HUES48 (cell line): Measurements from ENCODE around the gene TGFB1.

ENCODE experiments used
- H3K27ac ChIP-seq: one replicate; pipeline ENCODE4 v1.7.0; 2013; ENCODE audit warnings: low read depth, low read length, inconsistent platforms
- H3K27me3 ChIP-seq: 2 replicates; pipeline ENCODE4 v1.6.1; 2013; ENCODE audit warnings: mild to moderate bottlenecking, low read length; ENCODE audit not compliant: control insufficient read depth, insufficient read depth
- H3K36me3 ChIP-seq: 2 replicates; pipeline ENCODE4 v1.6.1; 2013; ENCODE audit warnings: low read length; ENCODE audit not compliant: control insufficient read depth, insufficient read depth
- H3K4me1 ChIP-seq: 2 replicates; pipeline ENCODE4 v1.6.1; 2013; ENCODE audit warnings: mild to moderate bottlenecking, low read length; ENCODE audit not compliant: control insufficient read depth, insufficient read depth
- H3K4me3 ChIP-seq: 2 replicates; pipeline ENCODE4 v1.5.1; 2013; ENCODE audit warnings: mild to moderate bottlenecking, low read depth, low read length
- H3K9ac ChIP-seq: 2 replicates; pipeline ENCODE4 v1.6.1; 2013; ENCODE audit warnings: mild to moderate bottlenecking, low read depth, low read length, moderate library complexity
- H3K9me3 ChIP-seq: 2 replicates; pipeline ENCODE4 v1.6.1; 2013; ENCODE audit warnings: low read length; ENCODE audit not compliant: control insufficient read depth, insufficient read depth

Gene TGFB1

DNA sequence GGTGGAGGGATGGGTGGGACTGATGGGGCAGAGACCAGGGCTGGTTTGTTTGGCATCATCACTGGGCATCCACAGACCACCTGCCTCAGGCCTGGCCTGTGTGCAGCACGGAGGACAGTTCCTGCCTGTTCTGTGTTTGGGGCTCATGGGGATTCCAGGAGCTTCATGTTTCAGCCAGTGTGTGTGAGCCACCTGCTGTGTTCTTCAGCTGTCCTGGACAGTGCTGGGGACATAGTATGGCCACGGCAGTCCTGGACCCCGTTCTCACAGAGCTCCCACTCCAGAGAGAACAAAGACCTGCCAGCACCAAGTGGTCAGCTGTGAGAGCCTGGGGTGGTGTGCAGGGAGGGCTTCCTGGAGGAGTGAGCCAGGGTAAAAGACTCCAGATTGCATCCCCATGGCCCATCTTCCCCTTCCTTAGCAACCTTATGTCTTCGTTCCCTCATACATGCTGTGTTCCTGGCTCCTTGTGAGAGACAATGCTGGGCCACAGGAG lies 45.7 kb downstream of the TGFB1 start:
- no peaks in the 10 kb centered on the region for H3K27me3 ChIP-seq
- H3K4me3 ChIP-seq, result no peak overlapping the region
- H3K9ac ChIP-seq, result no peak overlapping the region
- H3K4me1 ChIP-seq, result peaks cover 7% of the 10 kb centered on the region
- peak overlapping the region; percentile 52 for H3K27ac ChIP-seq
- no peaks in the 10 kb centered on the region for H3K9me3 ChIP-seq
- H3K36me3 ChIP-seq, result peaks cover 58% of the 10 kb centered on the region

DNA sequence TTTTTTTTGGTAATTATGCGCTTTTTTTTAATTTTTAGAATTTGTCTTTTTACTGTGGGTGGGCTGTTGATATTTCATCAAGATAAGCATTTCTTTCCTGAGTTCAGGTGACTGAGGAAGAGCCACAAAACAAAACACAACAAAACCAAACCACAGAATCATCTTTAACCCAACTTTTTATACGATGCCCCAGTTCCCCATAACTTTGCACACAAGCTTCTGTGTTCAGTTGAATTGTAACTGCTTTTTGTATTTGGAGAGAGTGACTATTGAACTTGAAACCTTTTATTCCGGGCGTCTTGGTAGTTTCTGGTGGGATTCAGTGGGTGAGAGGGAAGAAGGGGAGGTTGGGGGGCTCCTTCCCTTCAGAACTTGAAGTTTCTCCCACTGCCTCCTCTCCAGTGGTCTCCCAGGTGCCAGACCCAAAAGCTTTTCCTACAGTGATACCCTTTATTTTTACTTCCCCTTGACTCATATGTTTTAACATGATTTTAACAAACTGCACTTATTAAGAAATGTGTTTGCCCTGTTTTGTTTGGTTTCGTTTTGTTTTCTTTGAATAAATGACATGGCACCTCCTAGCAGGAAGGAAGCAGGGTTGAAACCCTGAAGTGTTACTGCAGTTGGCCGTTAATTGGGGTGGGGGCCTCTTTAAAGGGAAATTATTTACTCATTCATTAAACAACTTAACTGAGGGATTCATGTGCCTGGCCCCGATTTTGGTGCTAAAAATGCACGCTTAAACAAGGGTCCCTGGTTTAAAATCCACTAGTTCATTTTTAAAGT lies 46.4 kb downstream of the TGFB1 start:
- Histone ChIP-seq H3K27ac (peak overlapping the region; percentile 52), H3K9ac (no peak overlapping the region), H3K4me3 (no peak overlapping the region), H3K36me3 (peaks cover 59% of the 10 kb centered on the region), H3K27me3 (no peaks in the 10 kb centered on the region), H3K4me1 (peaks cover 7% of the 10 kb centered on the region), H3K9me3 (no peaks in the 10 kb centered on the region)

DNA sequence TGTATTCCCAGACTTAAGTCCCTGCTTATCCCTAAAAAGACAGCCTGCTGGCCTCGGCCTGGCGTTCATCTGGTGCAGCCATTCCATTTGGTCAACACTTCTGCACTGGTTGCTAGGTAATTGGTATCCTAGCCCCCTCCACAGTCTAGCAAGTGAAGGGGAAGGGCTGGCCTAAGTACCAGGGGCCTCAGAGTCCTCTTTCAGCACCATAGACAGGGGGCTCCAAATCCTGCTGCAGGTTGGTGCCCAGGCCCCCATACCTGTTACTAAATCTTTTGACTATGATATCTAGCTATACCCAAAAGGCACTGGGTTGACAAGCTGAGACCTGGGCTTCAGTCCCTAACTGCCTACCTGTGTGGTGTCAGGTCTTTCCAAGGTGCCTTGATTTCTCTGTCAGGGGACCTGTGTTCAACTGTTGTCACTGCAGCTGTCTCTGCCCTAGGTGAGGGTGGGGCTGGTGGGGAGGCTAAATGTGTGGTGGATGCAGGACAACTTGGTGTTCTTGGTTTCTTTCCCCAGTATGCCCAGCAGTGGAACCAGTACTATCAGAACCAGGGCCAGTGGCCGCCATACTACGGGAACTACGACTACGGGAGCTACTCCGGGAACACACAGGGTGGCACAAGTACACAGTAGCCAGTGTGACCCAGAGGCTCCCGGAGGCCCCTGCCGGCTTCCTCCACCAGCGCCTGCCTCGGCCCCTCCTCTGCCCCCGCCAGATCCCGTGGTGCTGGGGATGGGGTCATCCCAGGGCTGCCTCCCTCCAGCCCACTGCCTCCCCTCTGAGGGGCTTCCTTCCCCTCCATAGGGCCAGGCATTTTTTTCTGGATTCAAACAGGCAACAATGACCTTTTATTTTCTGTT lies 47.6 kb downstream of the TGFB1 start:
- Histone ChIP-seq H3K9me3 (no peaks in the 10 kb centered on the region), H3K4me1 (peaks cover 7% of the 10 kb centered on the region), H3K27ac (no peak overlapping the region), H3K9ac (no peak overlapping the region), H3K4me3 (no peak overlapping the region), H3K36me3 (peaks cover 69% of the 10 kb centered on the region), H3K27me3 (no peaks in the 10 kb centered on the region)

DNA sequence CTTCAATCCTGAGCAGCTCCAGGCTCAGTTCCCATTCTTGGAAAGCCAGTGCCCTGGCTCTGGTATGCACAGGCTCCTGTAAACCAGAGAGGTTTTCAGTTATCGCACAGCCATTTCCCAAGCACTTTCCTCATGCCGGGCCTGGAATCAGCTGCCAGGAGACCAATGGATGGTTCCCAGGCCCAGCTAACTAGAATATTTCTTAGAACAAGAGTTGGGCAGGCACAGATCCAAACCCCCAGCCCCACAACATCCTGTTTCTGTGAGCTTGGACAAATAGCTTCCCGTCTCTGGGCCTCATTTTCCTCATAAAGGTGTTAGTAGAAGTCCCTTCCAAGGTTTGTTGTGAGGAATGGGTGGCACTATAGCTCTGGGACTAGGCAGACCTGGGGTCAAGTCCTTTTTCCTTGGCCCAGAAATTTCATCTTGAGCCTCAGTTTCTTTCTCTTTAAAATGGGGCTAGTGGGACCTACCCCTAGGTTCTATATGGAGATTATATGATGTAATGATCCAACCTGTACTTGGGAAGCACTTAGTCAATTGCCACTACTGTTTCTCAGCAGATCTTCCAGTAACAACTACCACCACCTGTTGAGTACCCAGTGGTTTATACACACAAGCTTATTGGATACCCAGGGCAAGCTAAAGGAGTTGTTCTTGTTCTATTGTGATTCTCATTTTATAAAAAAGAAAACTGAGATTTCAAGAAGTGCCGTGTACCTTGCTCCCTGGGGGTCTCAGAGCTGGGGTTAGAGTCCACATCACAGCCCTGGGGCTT lies 48.8 kb downstream of the TGFB1 start:
- no peak overlapping the region for H3K27ac ChIP-seq

DNA sequence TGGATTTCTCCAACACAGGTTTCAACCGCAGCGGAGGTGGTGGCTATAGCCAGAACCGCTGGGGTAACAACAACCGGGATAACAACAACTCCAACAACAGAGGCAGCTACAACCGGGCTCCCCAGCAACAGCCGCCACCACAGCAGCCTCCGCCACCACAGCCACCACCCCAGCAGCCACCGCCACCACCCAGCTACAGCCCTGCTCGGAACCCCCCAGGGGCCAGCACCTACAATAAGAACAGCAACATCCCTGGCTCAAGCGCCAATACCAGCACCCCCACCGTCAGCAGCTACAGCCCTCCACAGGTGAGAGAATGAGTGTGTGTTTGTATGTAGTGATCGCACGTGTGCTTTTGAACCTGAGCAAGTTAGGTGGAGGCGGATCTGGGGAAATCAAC lies 49.8 kb downstream of the TGFB1 start:
- Histone ChIP-seq H3K9ac (no peak overlapping the region), H3K27me3 (no peaks in the 10 kb centered on the region), H3K4me3 (no peak overlapping the region), H3K9me3 (no peaks in the 10 kb centered on the region), H3K4me1 (peaks cover 7% of the 10 kb centered on the region), H3K36me3 (peaks cover 91% of the 10 kb centered on the region), H3K27ac (no peak overlapping the region)

More for the DNA sequence above, 48.8 kb downstream of the TGFB1 start:
- Histone ChIP-seq H3K27me3 (no peaks in the 10 kb centered on the region), H3K4me1 (peaks cover 7% of the 10 kb centered on the region), H3K9me3 (no peaks in the 10 kb centered on the region), H3K9ac (no peak overlapping the region), H3K4me3 (no peak overlapping the region), H3K36me3 (peaks cover 82% of the 10 kb centered on the region)

DNA sequence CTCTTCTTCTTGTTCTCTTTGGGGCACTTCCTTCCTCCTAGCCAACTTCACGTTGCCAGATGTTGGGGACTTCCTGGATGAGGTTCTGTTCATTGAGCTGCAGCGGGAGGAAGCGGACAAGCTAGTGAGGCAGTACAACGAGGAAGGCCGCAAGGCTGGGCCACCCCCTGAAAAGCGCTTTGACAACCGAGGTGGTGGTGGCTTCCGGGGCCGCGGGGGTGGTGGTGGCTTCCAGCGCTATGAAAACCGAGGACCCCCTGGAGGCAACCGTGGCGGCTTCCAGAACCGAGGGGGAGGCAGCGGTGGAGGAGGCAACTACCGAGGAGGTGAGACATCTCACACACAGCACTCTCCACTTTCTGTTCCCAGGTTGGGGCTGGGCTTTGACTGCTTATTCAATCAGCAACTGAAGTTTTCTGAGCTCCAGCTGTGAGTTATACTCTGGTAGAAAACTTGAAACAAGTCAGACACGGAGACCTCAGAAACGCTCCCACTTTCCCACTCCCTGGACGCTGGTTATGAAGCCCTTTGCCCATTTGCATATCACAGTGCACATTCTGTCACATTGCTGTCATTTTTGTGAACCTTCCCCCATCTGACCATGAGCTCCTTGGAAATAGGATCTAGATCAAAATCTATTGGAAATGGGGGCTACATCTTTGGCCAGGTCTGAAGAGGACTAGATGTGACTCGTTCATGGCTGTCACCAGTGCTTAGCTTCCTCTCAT lies 50.9 kb downstream of the TGFB1 start:
- H3K4me1 ChIP-seq, result no peaks in the 10 kb centered on the region
- no peaks in the 10 kb centered on the region for H3K27me3 ChIP-seq
- H3K36me3 ChIP-seq, result peaks cover 100% of the 10 kb centered on the region
- no peaks in the 10 kb centered on the region for H3K9me3 ChIP-seq
- H3K9ac ChIP-seq, result no peak overlapping the region
- no peak overlapping the region for H3K27ac ChIP-seq
- no peak overlapping the region for H3K4me3 ChIP-seq

DNA sequence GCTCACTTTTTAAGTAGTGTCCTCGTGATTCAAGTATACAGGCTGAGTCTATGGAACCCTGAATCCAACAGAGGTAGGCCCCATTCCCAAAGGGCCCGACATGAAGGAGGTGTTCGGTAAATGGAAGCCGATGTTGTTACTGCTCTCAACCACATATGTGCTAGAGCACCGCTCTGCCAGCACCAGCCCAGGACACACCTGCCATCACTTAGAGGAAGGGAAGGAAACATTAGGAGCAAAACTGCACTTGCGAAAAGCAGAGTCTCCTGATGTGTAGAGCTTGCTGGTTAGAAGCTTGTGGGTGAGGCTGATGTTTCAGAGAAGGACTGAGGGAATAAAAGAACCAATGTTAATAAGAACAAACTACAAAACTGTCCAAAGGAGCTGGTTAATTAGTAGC lies 53.2 kb downstream of the TGFB1 start:
- Histone ChIP-seq H3K36me3 (peaks cover 100% of the 10 kb centered on the region), H3K27me3 (no peaks in the 10 kb centered on the region), H3K9ac (no peak overlapping the region), H3K4me3 (no peak overlapping the region), H3K9me3 (no peaks in the 10 kb centered on the region), H3K4me1 (no peaks in the 10 kb centered on the region), H3K27ac (no peak overlapping the region)

DNA sequence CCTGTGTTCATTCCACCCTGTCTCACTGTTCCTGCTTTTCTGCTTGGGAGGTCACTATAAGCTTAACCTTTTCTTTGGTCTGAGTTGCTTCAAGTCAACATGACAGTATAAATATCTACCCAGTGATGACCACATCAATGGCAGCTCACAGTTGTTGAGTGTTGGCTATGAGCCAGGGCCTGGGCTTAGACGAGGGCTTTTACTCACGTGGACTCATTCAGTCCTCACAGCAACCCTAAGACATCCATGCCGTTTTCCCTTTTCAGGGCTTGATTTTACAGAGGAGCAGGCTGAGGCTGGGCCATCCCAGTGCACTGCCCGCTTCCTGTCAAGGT lies 54.0 kb downstream of the TGFB1 start:
- Histone ChIP-seq H3K9me3 (no peaks in the 10 kb centered on the region), H3K4me3 (no peak overlapping the region), H3K9ac (no peak overlapping the region), H3K27me3 (no peaks in the 10 kb centered on the region), H3K36me3 (peaks cover 100% of the 10 kb centered on the region), H3K4me1 (no peaks in the 10 kb centered on the region), H3K27ac (no peak overlapping the region)

DNA sequence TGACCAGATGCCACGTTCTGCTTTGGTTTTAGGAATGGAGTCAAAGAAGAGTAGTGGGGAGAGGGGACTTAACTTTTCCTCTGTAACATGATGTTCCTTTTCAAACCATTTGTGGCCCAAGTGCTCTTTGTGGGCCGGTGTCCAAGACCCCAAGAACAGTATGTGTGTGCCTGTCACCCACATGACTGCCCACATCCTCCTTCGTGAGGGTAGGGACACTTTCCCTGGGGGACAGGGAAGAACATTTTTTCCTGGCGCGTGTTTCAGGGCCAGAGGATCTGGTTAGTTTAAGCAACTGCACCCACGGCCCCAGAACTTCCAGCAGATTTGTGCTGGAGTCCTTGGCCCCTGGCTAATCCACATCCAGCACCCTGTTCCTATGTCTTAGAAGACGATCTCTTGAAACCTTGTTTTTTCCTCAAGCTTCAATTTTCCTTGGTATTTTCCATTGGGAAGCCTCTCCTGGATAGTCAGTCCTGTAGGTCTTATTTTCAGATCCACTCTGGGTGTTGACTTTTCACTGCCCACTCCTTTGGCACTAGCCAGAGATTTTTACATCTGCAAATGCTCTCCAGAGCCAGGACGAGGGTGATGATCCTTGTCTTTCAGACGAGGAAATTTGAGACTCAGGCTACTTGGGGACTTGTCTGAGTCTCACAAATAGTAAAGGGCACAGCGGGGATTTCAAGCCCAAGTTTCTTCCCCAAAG lies 54.5 kb downstream of the TGFB1 start:
- H3K4me3 ChIP-seq, result no peak overlapping the region
- H3K9me3 ChIP-seq, result no peaks in the 10 kb centered on the region
- H3K27me3 ChIP-seq, result no peaks in the 10 kb centered on the region
- no peak overlapping the region for H3K9ac ChIP-seq
- no peak overlapping the region for H3K27ac ChIP-seq
- H3K4me1 ChIP-seq, result no peaks in the 10 kb centered on the region
- H3K36me3 ChIP-seq, result peaks cover 100% of the 10 kb centered on the region
